Left ventricle myocardium inferior (tissue), 1 donor: ENCODE measurements around the gene CNTROB. TPM values are rescaled to one million over a fixed set of nuclear protein-coding genes. Genes with fewer than 3 reads are reported as not detected.

Experiments used
- DNase-seq: peaks from one replicate; pipeline ENCODE4 v3.0.0-alpha.2; 2020
- H3K27ac ChIP-seq: fragments of 200-600 bp; replicated peaks from 2 replicates; pipeline ENCODE4 v1.8.0; 2021
- H3K27me3 ChIP-seq: fragments of 200-600 bp; 2 replicates; pipeline ENCODE4 v1.8.0; 2021; ENCODE audit warnings: low read depth
- H3K36me3 ChIP-seq: fragments of 200-600 bp; 2 replicates; pipeline ENCODE4 v1.8.0; 2021
- H3K4me1 ChIP-seq: fragments of 200-600 bp; 2 replicates; pipeline ENCODE4 v1.8.0; 2021
- H3K4me3 ChIP-seq: fragments of 200-600 bp; 2 replicates; pipeline ENCODE4 v1.8.0; 2021; ENCODE audit warnings: mild to moderate bottlenecking, moderate library complexity
- H3K9me3 ChIP-seq: fragments of 200-600 bp; replicated peaks from 2 replicates; pipeline ENCODE4 v1.8.0; 2021
- CTCF ChIP-seq: fragments of 200-600 bp; IDR thresholded peaks from 2 replicates; pipeline ENCODE4 v1.8.0; 2021; ENCODE audit warnings: antibody characterized with exemption, mild to moderate bottlenecking, borderline replicate concordance
- intact Hi-C: fragments of 100-400 bp; cut with micrococcal nuclease; formaldehyde crosslinking; loops from one replicate; pipeline ENCODE4 v1.11.0; 2022
- total RNA-seq: library from RNA; stranded (reverse); fragmentation: NEBNext Ultra II Directional; extraction: Animal tissue kit (Norgen Biotek cat#: 25700); gene quantifications from one replicate; pipeline ENCODE4 v1.2.1, GENCODE V29; 2021
- donor health status: DM: no; HTN: yes; CAD: no; lungs with severe emphysema.

Gene CNTROB
- total RNA-seq, 1 donor from 2014 or later: 8.7 TPM

- DNase-seq: no peak
- Histone ChIP-seq H3K4me3 (no peak overlapping the region), H3K9me3 (no peaks in the 10 kb centered on the region), H3K27me3 (no peaks in the 10 kb centered on the region), H3K36me3 (peaks cover 97% of the 10 kb centered on the region), H3K27ac (no peak overlapping the region), H3K4me1 (no peaks in the 10 kb centered on the region)
- TF ChIP-seq CTCF: no peak
- intact Hi-C loops: no loop called here
These were observed 28.6 kb upstream of the CNTROB start for GRCh38 chr17:7903154-7904103.

GRCh38 chr17:7909089-7909488 is 22.9 kb upstream of the CNTROB start:
- no peaks in the 10 kb centered on the region for H3K27me3 ChIP-seq
- H3K27ac ChIP-seq: no peak overlapping the region
- H3K4me1 ChIP-seq: peaks cover 8% of the 10 kb centered on the region
- H3K9me3 ChIP-seq: no peaks in the 10 kb centered on the region
- DNase-seq: no peak
- H3K36me3 ChIP-seq: peaks cover 76% of the 10 kb centered on the region
- H3K4me3 ChIP-seq: no peak overlapping the region
- no peak for TF ChIP-seq CTCF
- intact Hi-C loops: no loop called here

DNA sequence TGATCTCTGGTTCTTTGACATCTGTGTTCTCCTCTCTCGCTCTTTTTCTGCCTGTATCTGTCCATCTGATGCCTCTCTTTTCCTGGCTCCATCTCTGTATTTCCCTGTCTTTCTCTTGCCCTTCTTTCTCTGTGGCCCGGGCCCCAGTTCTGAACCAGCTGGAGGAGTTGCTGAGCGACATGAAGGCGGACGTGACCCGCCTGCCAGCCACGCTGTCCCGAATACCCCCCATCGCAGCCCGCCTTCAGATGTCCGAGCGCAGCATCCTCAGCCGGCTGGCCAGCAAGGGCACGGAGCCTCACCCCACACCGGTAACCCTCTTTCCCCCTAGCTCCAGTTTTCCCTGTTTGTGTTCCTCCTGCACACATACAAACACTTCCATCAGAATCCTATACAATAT is 21.7 kb upstream of the CNTROB start:
- Histone ChIP-seq H3K27me3 (no peaks in the 10 kb centered on the region), H3K4me1 (peaks cover 20% of the 10 kb centered on the region), H3K9me3 (no peaks in the 10 kb centered on the region), H3K27ac (no peak overlapping the region), H3K36me3 (peaks cover 64% of the 10 kb centered on the region), H3K4me3 (no peak overlapping the region)
- intact Hi-C loops: loop anchor here (5.0 kb wide), 1 partner anchor 77 kb away; no protein-coding TSS in a partner anchor
- DNase-seq: no peak
- no peak for TF ChIP-seq CTCF

DNA sequence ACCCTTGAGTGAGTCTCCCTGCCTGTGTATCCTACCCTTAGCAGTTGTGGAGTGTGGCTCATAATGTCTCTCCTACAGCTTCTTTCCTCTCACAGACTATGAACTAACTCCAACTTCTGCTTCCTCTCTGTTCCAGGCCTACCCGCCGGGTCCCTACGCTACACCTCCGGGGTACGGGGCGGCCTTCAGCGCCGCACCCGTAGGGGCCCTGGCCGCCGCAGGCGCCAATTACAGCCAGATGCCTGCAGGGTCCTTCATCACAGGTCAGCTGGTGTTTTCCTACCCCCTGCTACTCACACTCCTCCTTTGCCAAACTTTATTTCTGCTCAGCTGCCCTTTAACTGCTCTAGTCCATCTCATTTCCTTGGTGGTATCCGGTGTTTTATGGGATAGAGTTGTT is 21.3 kb upstream of the CNTROB start:
- intact Hi-C loops: loop anchor here (5.0 kb wide), 1 partner anchor 77 kb away; no protein-coding TSS in a partner anchor
- Histone ChIP-seq H3K36me3 (peaks cover 60% of the 10 kb centered on the region), H3K27me3 (no peaks in the 10 kb centered on the region), H3K27ac (no peak overlapping the region), H3K4me3 (no peak overlapping the region), H3K4me1 (peaks cover 25% of the 10 kb centered on the region), H3K9me3 (no peaks in the 10 kb centered on the region)
- DNase-seq: no peak
- TF ChIP-seq CTCF: no peak

GRCh38 chr17:7911116-7911515 is 20.9 kb upstream of the CNTROB start:
- Histone ChIP-seq H3K9me3 (no peaks in the 10 kb centered on the region), H3K27ac (no peak overlapping the region), H3K36me3 (peaks cover 56% of the 10 kb centered on the region), H3K27me3 (no peaks in the 10 kb centered on the region), H3K4me3 (no peak overlapping the region), H3K4me1 (peaks cover 26% of the 10 kb centered on the region)
- no peak for TF ChIP-seq CTCF
- no peak for DNase-seq
- intact Hi-C loops: loop anchor here (5.0 kb wide), 1 partner anchor 76 kb away; no protein-coding TSS in a partner anchor
